Activated T-helper 1 cell treated with anti-CD3 and anti-CD28 coated beads, Interleukin-2, amount 50 U/mL, for 16 hours (primary cell): ENCODE data around the gene SPG7.

Experiments used
- DNase-seq, 2 donors: peaks; one replicate each; pipeline ENCODE4 v3.0.0-alpha.2; 2020; ENCODE audit warnings: low read depth in 1 of 2, low spot score in 1 of 2

The SPG7 gene

GRCh38 chr16:89545044-89545830, 37.0 kb downstream of the SPG7 start:
- no peak for DNase-seq

- no peak for DNase-seq
Measured at GRCh38 chr16:89545831-89546574, 37.8 kb downstream of the SPG7 start.

- DNase-seq = no peak
Measured at GRCh38 chr16:89546781-89547180, 38.6 kb downstream of the SPG7 start.

- DNase-seq = no peak
Measured at GRCh38 chr16:89547291-89547690, 39.1 kb downstream of the SPG7 start.

GRCh38 chr16:89547860-89548259, 39.7 kb downstream of the SPG7 start:
- DNase-seq = no peak

- DNase-seq = no peak
Measured at GRCh38 chr16:89548344-89549006, 40.3 kb downstream of the SPG7 start.

GRCh38 chr16:89549007-89549700, 41.0 kb downstream of the SPG7 start:
- no peak for DNase-seq

- no peak for DNase-seq
Measured at GRCh38 chr16:89550421-89551007, 42.3 kb downstream of the SPG7 start.

GRCh38 chr16:89552329-89552728, 44.1 kb downstream of the SPG7 start:
- no peak for DNase-seq

- no peak for DNase-seq
Measured at GRCh38 chr16:89552913-89553312, 44.7 kb downstream of the SPG7 start.

- DNase-seq = no peak
Measured at GRCh38 chr16:89553733-89554132, 45.5 kb downstream of the SPG7 start.

- no peak for DNase-seq
Measured at GRCh38 chr16:89554343-89554742, 46.1 kb downstream of the SPG7 start.

GRCh38 chr16:89555265-89555664, 47.1 kb downstream of the SPG7 start:
- DNase-seq = no peak

GRCh38 chr16:89555780-89556179, 47.6 kb downstream of the SPG7 start:
- DNase-seq = no peak

GRCh38 chr16:89556750-89557689, 48.8 kb downstream of the SPG7 start:
- DNase-seq = peak; percentile 70 to 74

- DNase-seq = no peak
Measured at GRCh38 chr16:89557690-89558490, 49.7 kb downstream of the SPG7 start.

- DNase-seq = peak; percentile 83 to 88
Measured at GRCh38 chr16:89560378-89561141, 52.4 kb downstream of the SPG7 start, which contains the start of gene RPL13. Gene RPL13, plus strand, starts transcription at chr16:89560682. Its CDS starts 278 bp downstream, at chr16:89560960.
